Measurements from ENCODE around the gene SLC17A3.

The SLC17A3 gene

GRCh38 chr6:25835442-25836283 is 38.4 kb downstream of the SLC17A3 start:
- DNase-seq (ENCODE audit: low read depth in 2 of 2): no peak

GRCh38 chr6:25834950-25835349 is 39.1 kb downstream of the SLC17A3 start:
- no peak for DNase-seq (ENCODE audit: low read depth in 2 of 2)

DNA sequence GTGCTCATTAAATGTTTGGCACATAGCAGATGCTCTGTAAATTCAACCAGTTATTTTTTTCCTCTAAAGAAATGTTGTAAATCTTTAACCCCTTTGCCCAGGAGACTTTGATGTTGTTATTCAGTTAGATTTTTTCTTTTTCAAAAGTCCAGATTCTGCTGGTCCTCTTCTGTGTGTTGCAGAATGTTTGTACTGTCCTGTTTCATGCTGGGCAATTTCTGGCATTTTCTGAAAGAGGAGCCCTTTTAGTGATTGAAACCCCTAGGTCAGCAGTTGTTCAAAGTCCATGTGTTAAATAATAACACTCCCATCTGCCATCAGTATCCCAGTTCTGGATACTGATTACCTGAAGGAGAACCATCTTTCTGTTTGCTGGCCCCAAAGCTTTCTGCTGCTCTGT is 40.9 kb downstream of the SLC17A3 start:
- DNase-seq (ENCODE audit: low read depth in 2 of 2): no peak

DNA sequence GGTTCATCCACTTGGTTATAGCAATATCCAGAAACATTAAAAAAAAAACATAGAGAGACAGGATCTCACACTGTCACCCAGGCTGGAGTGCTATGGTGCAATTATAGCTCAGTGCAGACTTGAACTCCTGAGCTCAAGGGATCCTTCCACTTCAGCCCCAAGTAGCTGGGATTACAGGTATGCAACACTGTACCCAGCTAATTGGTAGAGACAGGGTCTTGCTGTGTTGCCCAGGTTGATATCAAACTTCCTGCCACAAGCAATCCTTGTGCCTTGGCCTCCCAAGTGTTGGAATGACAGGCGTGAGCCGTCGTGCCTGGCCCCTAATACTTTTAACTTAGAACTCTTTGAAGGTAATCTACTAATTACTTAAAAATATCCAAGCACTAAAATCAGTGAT is 41.4 kb downstream of the SLC17A3 start:
- DNase-seq (ENCODE audit: low read depth in 2 of 2): no peak

DNA sequence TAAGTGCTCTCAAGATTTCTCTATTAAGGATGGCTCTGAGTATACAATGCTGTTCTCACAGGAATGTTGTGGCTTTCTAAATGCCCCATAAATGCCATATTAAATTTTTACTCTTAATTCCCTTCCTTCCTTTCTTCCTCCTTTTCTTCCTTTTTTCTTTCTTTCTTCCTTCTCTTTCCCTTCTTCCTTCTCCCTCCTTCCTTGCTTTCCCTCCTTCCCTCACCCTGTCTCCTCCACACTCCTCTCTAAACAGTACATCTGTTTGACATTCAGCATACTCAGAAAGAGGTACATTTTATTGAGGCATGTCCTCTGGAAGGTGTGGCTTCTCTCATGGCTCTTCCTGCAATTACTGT is 41.8 kb downstream of the SLC17A3 start:
- no peak for DNase-seq (ENCODE audit: low read depth in 2 of 2)

GRCh38 chr6:25831532-25832306 is 42.3 kb downstream of the SLC17A3 start, which contains the start of gene SLC17A1:
TSS of gene SLC17A1 (minus strand) at chr6:25832052. CDS start at chr6:25830557, 1,495 bp downstream.
- no peak for DNase-seq (ENCODE audit: low read depth in 2 of 2)

DNA sequence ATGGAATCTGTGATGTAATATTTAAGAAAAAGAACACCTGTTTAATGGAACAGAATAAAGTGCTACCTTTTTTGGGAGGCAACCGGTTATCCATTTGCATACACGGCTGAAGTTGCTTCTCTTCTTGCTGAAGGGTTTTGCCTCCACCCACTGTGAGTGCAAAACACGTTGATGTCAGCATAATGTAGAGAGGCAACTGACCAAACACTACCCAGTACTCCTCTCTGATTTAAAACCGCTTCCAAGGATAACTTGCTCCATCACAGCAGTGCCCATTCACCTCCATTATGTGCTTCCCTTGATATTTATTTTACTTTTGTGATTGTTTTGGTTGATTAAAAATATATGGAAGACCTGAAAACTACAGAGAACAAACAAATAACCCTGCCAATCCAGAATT is 43.6 kb downstream of the SLC17A3 start:
- no peak for DNase-seq (ENCODE audit: low read depth in 2 of 2)

GRCh38 chr6:25829375-25829774 is 44.7 kb downstream of the SLC17A3 start:
- no peak for DNase-seq (ENCODE audit: low read depth in 2 of 2)

DNA sequence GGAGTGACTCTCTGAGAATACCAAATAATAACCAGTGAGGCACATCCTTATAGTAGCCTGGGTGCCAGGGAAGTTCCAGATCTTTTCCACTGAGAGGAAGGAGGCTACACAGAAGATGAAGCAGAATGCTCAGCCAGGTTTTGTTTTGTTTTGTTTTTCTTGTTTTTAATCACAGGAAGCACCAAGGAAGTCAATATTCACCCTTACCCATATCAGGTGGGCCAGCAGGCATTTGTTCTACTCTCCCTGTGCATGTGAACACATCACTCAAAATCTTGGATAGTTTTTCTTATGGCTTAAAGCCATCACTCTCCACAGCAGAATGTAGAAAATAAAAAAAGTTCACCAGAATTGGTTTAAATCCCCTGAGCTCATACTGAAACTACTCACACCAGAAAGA is 52.7 kb downstream of the SLC17A3 start:
- no peak for DNase-seq (ENCODE audit: low read depth in 2 of 2)

DNA sequence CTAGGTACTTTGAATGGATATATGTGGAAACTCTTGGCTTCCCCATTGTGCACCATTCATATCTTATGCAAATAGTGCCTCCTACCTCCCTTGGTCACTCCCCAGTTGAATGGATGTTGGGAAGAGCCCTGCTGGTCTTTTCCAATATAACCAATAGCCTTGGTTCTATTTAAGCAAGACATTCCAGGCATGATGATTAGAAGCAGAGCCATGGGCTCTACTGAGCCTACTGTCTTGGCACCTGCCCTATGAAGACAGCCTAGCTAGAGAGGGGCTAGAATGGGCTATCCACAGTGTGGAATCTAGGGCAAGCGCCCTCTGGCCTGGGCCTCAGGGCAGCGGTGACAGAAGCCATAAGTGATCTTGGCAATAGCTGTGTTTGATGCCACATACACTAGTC is 57.8 kb downstream of the SLC17A3 start:
- DNase-seq (ENCODE audit: low read depth in 2 of 2): no peak

DNA sequence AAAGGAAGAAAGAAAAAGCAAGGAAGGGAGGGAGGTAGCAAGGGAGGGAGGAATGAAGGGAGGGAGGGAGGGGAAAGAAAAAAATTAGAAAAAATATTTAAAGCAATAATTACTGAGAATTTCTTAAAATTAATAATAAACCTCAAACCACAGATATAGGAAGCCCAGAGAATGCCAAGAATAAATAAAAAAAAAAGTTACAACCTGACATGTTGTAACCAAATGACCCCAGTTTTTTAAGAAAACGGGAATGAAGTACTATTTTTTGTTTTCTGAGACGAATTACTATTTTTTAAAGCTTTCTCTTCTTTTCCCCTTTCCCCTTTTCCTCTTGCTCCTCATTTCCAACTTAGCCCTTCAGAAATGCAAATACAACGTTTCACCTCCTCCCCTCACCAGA is 58.8 kb downstream of the SLC17A3 start:
- DNase-seq (ENCODE audit: low read depth in 2 of 2): no peak

- no peak for DNase-seq (ENCODE audit: low read depth in 2 of 2)
These were observed 69.2 kb downstream of the SLC17A3 start for GRCh38 chr6:25804804-25805203.

DNA sequence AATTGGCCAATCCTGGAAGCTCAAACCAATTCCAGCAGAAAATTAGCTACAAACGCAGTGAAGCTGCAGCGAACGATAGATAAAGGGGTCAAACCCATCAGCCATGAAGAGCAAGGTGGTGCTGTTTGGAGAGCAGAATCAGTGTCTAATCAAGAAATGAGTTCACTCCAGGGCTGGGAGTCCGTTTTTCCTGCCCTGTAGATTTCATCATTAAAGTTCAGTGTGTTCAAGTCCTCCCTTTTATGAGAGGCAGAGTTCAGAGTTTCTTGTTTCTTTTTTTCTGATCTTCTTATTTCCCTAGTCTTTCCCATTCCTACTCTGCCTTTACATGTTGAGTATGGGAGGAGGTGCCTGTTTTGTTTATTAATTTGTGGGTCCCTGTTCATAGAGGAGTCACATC is 72.6 kb downstream of the SLC17A3 start:
- DNase-seq (ENCODE audit: low read depth in 2 of 2): no peak
